HepG2 (cell line): ENCODE measurements around the gene MAGEB6. TPM values are rescaled to one million over a fixed set of nuclear protein-coding genes. Genes with fewer than 3 reads are reported as not detected.

Experiments
- ATAC-seq: fragments of 200-7000 bp; cut with Tn5 transposase; 3 replicates; pipeline ENCODE4 v1.9.1; 2020; ENCODE audit warnings: mild to moderate bottlenecking, moderate library complexity
- BruUV-seq: library from RNA; stranded (reverse); fragments of 400-500 nt; replicated peaks from 2 replicates; lab custom pipeline; 2021; lab: Mats Ljungman, UMichigan
- CTCF ChIA-PET: fragments of 300-600 bp; formaldehyde crosslinking; extraction: SDS; loops from one replicate; lab custom pipeline; 2021; ENCODE audit warnings: low total read pairs, inconsistent platforms, low intra/inter-chr PET ratio; lab: Yijun Ruan, JAX
- POLR2A ChIA-PET: fragments of 350-600 bp; sonication (Branson Sonifier 250); formaldehyde crosslinking; loops from one replicate; lab custom pipeline; 2020; ENCODE audit warnings: antibody characterized with exemption, inconsistent platforms; lab: Yijun Ruan, JAX
- DNase-seq: peaks from one replicate; pipeline ENCODE4 v3.0.0-alpha.2; 2015; ENCODE audit warnings: low spot score
- FAIRE-seq: peaks from 3 replicates; lab custom pipeline; 2011; peaks lifted over from hg19 to GRCh38; lab: Jason Lieb, UNC
- H2AFZ ChIP-seq: one replicate; pipeline ENCODE4 v1.6.1; 2011; ENCODE audit warnings: low read length, inconsistent platforms
- H3K27ac ChIP-seq: fragments of 300-600 bp; 3 replicates; pipeline ENCODE4 v1.8.0; 2011; ENCODE audit warnings: mixed run types, mild to moderate bottlenecking, mixed read lengths, low read length, inconsistent platforms; ENCODE audit not compliant: insufficient read depth; ENCODE audit errors: extremely low read length
- H3K27me3 ChIP-seq, 2 experiments: fragments of 200-600 bp in 1 of 2; 2 replicates in 1 of 2; 3 replicates in 1 of 2; pipeline versions ENCODE4 v1.6.0 to v1.8.0; 2011; ENCODE audit warnings: low read length in 2 of 2, mild to moderate bottlenecking in 2 of 2, moderate library complexity in 2 of 2, inconsistent platforms in 1 of 2; ENCODE audit not compliant: insufficient read depth in 2 of 2, control insufficient read depth in 1 of 2
- H3K36me3 ChIP-seq, 2 experiments: fragments of 200-600 bp in 1 of 2; replicated peaks in 1 of 2; 2 replicates in 1 of 2; 3 replicates in 1 of 2; pipeline versions ENCODE4 v1.5.1 to v1.8.0; 2011; ENCODE audit warnings: low read length in 2 of 2, inconsistent platforms in 1 of 2; ENCODE audit not compliant: insufficient read depth in 2 of 2, control insufficient read depth in 1 of 2
- H3K4me1 ChIP-seq: 2 replicates; pipeline ENCODE4 v1.5.1; 2012; ENCODE audit warnings: low read length, inconsistent platforms; ENCODE audit not compliant: insufficient read depth
- H3K4me2 ChIP-seq: 2 replicates; pipeline ENCODE4 v1.6.0; 2011; ENCODE audit warnings: low read depth, low read length, inconsistent platforms
- H3K4me3 ChIP-seq, 3 experiments: fragments of 200-600 bp in 1 of 3; sonication (generic), shearing (Covaris generic) in 1 of 3; replicated peaks in 1 of 3; 2 replicates each; pipeline ENCODE4 v1.5.1; 2011 to 2016; ENCODE audit warnings: low read length in 3 of 3, inconsistent platforms in 2 of 3, low read depth in 2 of 3, mild to moderate bottlenecking in 2 of 3, control low read depth in 1 of 3, mixed read lengths in 1 of 3; ENCODE audit not compliant: insufficient read depth in 1 of 3
- H3K79me2 ChIP-seq: one replicate; pipeline ENCODE4 v1.6.1; 2011; ENCODE audit warnings: low read length, inconsistent platforms; ENCODE audit not compliant: insufficient read depth
- H3K9ac ChIP-seq: 2 replicates; pipeline ENCODE4 v1.6.0; 2011; ENCODE audit warnings: mild to moderate bottlenecking, low read depth, low read length, inconsistent platforms; ENCODE audit not compliant: insufficient read depth
- H3K9me3 ChIP-seq: 2 replicates; pipeline ENCODE4 v1.5.1; 2012; ENCODE audit warnings: mild to moderate bottlenecking, low read length
- H4K20me1 ChIP-seq: 2 replicates; pipeline ENCODE4 v1.6.0; 2011; ENCODE audit warnings: inconsistent platforms, mild to moderate bottlenecking, low read length, moderate library complexity; ENCODE audit not compliant: insufficient read depth
- BRF2 ChIP-seq: sonication (generic); formaldehyde crosslinking; IDR thresholded peaks from 2 replicates; pipeline ENCODE4 v1.8.1; 2022; ENCODE audit warnings: mild to moderate bottlenecking, missing genetic modification reagents
- DPF2 ChIP-seq: sonication (generic); formaldehyde crosslinking; IDR thresholded peaks from 2 replicates; pipeline ENCODE4 v1.4.0; 2020; ENCODE audit warnings: mild to moderate bottlenecking, low read depth, missing genetic modification reagents, borderline replicate concordance
- ELF4 ChIP-seq: sonication (generic); formaldehyde crosslinking; IDR thresholded peaks from 2 replicates; pipeline ENCODE4 v1.5.0; 2020; ENCODE audit warnings: missing genetic modification reagents, mild to moderate bottlenecking, moderate library complexity, borderline replicate concordance
- KLF15 ChIP-seq: sonication (generic); formaldehyde crosslinking; IDR thresholded peaks from 2 replicates; pipeline ENCODE4 v1.8.1; 2023; ENCODE audit warnings: borderline replicate concordance, mild to moderate bottlenecking, inconsistent platforms, missing genetic modification reagents, mixed read lengths
- NFE2 ChIP-seq: sonication (generic); formaldehyde crosslinking; IDR thresholded peaks from 2 replicates; pipeline ENCODE4 v1.4.0; 2020; ENCODE audit warnings: missing genetic modification reagents
- PHB2 ChIP-seq: fragments of 450-650 bp; IDR thresholded peaks from 2 replicates; pipeline ENCODE4 v1.6.1; 2018; ENCODE audit not compliant: partially characterized antibody
- POGZ ChIP-seq: sonication (generic); formaldehyde crosslinking; IDR thresholded peaks from 2 replicates; pipeline ENCODE4 v1.4.0; 2020; ENCODE audit warnings: mild to moderate bottlenecking, missing genetic modification reagents
- SP1 ChIP-seq, 2 experiments: fragments of 450-650 bp in 1 of 2; sonication (generic) in 1 of 2; formaldehyde crosslinking in 1 of 2; IDR thresholded peaks; 2 replicates each; pipeline versions ENCODE4 v1.4.0 to v1.6.1; 2016 to 2020; ENCODE audit warnings: missing genetic modification reagents in 1 of 2
- TEAD3 ChIP-seq: optimal IDR thresholded peaks from 2 replicates; pipeline ENCODE3; 2016; ENCODE audit warnings: borderline replicate concordance
- U2AF2 ChIP-seq: fragments of 200-400 bp; formaldehyde crosslinking; IDR thresholded peaks from 2 replicates; pipeline ENCODE4 v1.6.1; 2017; ENCODE audit warnings: low read depth, mild to moderate bottlenecking, low read length
- ZNF121 ChIP-seq: sonication (generic); formaldehyde crosslinking; IDR thresholded peaks from 2 replicates; pipeline ENCODE4 v1.5.0; 2020; ENCODE audit warnings: mild to moderate bottlenecking, missing genetic modification reagents
- ZNF138 ChIP-seq: sonication (generic); formaldehyde crosslinking; IDR thresholded peaks from 2 replicates; pipeline ENCODE4 v1.5.0; 2020; ENCODE audit warnings: mild to moderate bottlenecking, low read depth, missing genetic modification reagents
- ZNF337 ChIP-seq: sonication (generic); formaldehyde crosslinking; IDR thresholded peaks from 2 replicates; pipeline ENCODE4 v1.5.1; 2020; ENCODE audit warnings: missing genetic modification reagents, low read depth, mild to moderate bottlenecking, borderline replicate concordance
- ZNF430 ChIP-seq: sonication (generic); formaldehyde crosslinking; IDR thresholded peaks from 2 replicates; pipeline ENCODE4 v1.9.0; 2021; ENCODE audit warnings: mild to moderate bottlenecking, missing genetic modification reagents
- WGBS: methylation state at CpG from one replicate; pipeline ENCODE4 v1.1.6; 2017; ENCODE audit warnings: low lambda C conversion rate; 5-methylcytosine and 5-hydroxymethylcytosine counted together
- in situ Hi-C: cut with HindIII; loops from 2 replicates; pipeline ENCODE4 v1.10.0; 2017; ENCODE audit warnings: low pct_unique_long_range_greater_than_20kb; ENCODE audit not compliant: extremely low pct_ligation_motif_present
- intact Hi-C: fragments of 100-400 bp; cut with micrococcal nuclease; formaldehyde crosslinking; loops from one replicate; pipeline ENCODE4 v1.10.0; 2022; ENCODE audit not compliant: unreplicated experiment
- polyA plus RNA-seq, 8 experiments: library from polyadenylated mRNA; depleted of rRNA in 3 of 8; stranded (reverse) in 7 of 8; unstranded in 1 of 8; fragments of >200 nt; fragmentation: Illumina TruSeq in 4 of 8; extraction: Trizol in 4 of 8; gene quantifications; 2 replicates each; pipeline versions ENCODE4 v1.2.1 to v1.2.3, GENCODE V29; 2011 to 2016; ENCODE audit warnings: low read depth in 4 of 8, missing spikeins in 1 of 8, mixed read lengths in 1 of 8; ENCODE audit not compliant: insufficient read depth in 1 of 8
- total RNA-seq, 5 experiments: library from RNA; depleted of rRNA; stranded (reverse); fragments of >200 nt; fragmentation: Illumina TruSeq; extraction: Trizol; gene quantifications; 2 replicates each; pipeline ENCODE4 v1.2.3, GENCODE V29; 2016; ENCODE audit warnings: low read depth in 1 of 5
- TF ChIP-seq, protein P1 (sequence below): sonication (generic); formaldehyde crosslinking; IDR thresholded peaks from 2 replicates; pipeline ENCODE4 v1.4.0; 2020; ENCODE audit warnings: missing genetic modification reagents
- TF ChIP-seq, protein P2 (sequence below): IDR thresholded peaks from 2 replicates; pipeline ENCODE4 v1.6.1; 2012; ENCODE audit warnings: low read depth, low read length, improper control_type of control experiment
- TF ChIP-seq, protein P3 (sequence below): sonication (generic); formaldehyde crosslinking; IDR thresholded peaks from 2 replicates; pipeline ENCODE4 v1.4.0; 2020; ENCODE audit warnings: mild to moderate bottlenecking, missing genetic modification reagents

Gene MAGEB6
- total and polyA plus RNA-seq, 2 of the 13 experiments (the other 11 are each of a cell fraction or from before 2014, with no cell fraction given): 0.04 TPM; not detected in 1

GRCh38 chrX:26208012-26208411 lies 15.8 kb downstream of the MAGEB6 start:
- intact Hi-C loops (no loop called here), in situ Hi-C loops (no loop called here)
- H3K4me1 ChIP-seq: no peaks in the 10 kb centered on the region
- no peak overlapping the region for H2AFZ ChIP-seq
- no peak for FAIRE-seq
- 0% methylated on average over 3 of the region's 3 CpGs for WGBS
- ChIA-PET CTCF (no interaction called here), POLR2A (no interaction called here)
- H3K27me3 ChIP-seq: no peaks in the 10 kb centered on the region
- H4K20me1 ChIP-seq: no peaks in the 10 kb centered on the region
- no peak overlapping the region for H3K4me2 ChIP-seq
- no peaks in the 10 kb centered on the region for H3K36me3 ChIP-seq
- H3K79me2 ChIP-seq: no peaks in the 10 kb centered on the region
- no peak overlapping the region for H3K9ac ChIP-seq
- H3K27ac ChIP-seq: no peak overlapping the region
- H3K4me3 ChIP-seq: no peak overlapping the region
- no peak for DNase-seq
- no TSS peak for BruUV-seq
- ATAC-seq: no peak
- no peaks in the 10 kb centered on the region for H3K9me3 ChIP-seq
- TF ChIP-seq U2AF2: no peak
- TF ChIP-seq ELF4: no peak
- no peak for TF ChIP-seq DPF2 (CRISPR knock-in tag)
- TF ChIP-seq ZNF138 (CRISPR knock-in tag): no peak
- TF ChIP-seq, protein P1, sequence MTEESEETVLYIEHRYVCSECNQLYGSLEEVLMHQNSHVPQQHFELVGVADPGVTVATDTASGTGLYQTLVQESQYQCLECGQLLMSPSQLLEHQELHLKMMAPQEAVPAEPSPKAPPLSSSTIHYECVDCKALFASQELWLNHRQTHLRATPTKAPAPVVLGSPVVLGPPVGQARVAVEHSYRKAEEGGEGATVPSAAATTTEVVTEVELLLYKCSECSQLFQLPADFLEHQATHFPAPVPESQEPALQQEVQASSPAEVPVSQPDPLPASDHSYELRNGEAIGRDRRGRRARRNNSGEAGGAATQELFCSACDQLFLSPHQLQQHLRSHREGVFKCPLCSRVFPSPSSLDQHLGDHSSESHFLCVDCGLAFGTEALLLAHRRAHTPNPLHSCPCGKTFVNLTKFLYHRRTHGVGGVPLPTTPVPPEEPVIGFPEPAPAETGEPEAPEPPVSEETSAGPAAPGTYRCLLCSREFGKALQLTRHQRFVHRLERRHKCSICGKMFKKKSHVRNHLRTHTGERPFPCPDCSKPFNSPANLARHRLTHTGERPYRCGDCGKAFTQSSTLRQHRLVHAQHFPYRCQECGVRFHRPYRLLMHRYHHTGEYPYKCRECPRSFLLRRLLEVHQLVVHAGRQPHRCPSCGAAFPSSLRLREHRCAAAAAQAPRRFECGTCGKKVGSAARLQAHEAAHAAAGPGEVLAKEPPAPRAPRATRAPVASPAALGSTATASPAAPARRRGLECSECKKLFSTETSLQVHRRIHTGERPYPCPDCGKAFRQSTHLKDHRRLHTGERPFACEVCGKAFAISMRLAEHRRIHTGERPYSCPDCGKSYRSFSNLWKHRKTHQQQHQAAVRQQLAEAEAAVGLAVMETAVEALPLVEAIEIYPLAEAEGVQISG (CRISPR knock-in tag): no peak
- no peak for TF ChIP-seq BRF2
- TF ChIP-seq PHB2: no peak
- TF ChIP-seq ZNF337: no peak
- no peak for TF ChIP-seq SP1 (IDR thresholded peaks at IDR 0.05)
- TF ChIP-seq SP1 (CRISPR knock-in tag; IDR thresholded peaks at IDR 0.05): no peak
- TF ChIP-seq, protein P2, sequence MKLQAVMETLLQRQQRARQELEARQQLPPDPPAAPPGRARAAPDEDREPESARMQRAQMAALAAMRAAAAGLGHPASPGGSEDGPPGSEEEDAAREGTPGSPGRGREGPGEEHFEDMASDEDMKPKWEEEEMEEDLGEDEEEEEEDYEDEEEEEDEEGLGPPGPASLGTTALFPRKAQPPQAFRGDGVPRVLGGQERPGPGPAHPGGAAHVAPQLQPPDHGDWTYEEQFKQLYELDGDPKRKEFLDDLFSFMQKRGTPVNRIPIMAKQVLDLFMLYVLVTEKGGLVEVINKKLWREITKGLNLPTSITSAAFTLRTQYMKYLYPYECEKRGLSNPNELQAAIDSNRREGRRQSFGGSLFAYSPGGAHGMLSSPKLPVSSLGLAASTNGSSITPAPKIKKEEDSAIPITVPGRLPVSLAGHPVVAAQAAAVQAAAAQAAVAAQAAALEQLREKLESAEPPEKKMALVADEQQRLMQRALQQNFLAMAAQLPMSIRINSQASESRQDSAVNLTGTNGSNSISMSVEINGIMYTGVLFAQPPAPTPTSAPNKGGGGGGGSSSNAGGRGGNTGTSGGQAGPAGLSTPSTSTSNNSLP: no peak
- no peak for TF ChIP-seq POGZ (CRISPR knock-in tag)
- TF ChIP-seq, protein P3, sequence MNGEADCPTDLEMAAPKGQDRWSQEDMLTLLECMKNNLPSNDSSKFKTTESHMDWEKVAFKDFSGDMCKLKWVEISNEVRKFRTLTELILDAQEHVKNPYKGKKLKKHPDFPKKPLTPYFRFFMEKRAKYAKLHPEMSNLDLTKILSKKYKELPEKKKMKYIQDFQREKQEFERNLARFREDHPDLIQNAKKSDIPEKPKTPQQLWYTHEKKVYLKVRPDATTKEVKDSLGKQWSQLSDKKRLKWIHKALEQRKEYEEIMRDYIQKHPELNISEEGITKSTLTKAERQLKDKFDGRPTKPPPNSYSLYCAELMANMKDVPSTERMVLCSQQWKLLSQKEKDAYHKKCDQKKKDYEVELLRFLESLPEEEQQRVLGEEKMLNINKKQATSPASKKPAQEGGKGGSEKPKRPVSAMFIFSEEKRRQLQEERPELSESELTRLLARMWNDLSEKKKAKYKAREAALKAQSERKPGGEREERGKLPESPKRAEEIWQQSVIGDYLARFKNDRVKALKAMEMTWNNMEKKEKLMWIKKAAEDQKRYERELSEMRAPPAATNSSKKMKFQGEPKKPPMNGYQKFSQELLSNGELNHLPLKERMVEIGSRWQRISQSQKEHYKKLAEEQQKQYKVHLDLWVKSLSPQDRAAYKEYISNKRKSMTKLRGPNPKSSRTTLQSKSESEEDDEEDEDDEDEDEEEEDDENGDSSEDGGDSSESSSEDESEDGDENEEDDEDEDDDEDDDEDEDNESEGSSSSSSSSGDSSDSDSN (CRISPR knock-in tag): no peak
- TF ChIP-seq NFE2 (CRISPR knock-in tag): no peak
- no peak for TF ChIP-seq ZNF121 (CRISPR knock-in tag)
- TF ChIP-seq TEAD3 (CRISPR knock-in tag): no peak
- no peak for TF ChIP-seq ZNF430 (CRISPR knock-in tag)
- no peak for TF ChIP-seq KLF15 (CRISPR knock-in tag)
